HG02759 (cell line): ENCODE measurements around the gene KIAA2012.

Source experiments
- ATAC-seq: cut with Tn5 transposase; IDR thresholded peaks from one replicate; pipeline ENCODE4 v1.9.1; 2021; ENCODE audit warnings: mild to moderate bottlenecking, moderate library complexity; ENCODE audit not compliant: unreplicated experiment

The KIAA2012 gene

GRCh38 chr2:202042444-202042843 lies 30.6 kb upstream of the KIAA2012 start:
- ATAC-seq: no peak

DNA sequence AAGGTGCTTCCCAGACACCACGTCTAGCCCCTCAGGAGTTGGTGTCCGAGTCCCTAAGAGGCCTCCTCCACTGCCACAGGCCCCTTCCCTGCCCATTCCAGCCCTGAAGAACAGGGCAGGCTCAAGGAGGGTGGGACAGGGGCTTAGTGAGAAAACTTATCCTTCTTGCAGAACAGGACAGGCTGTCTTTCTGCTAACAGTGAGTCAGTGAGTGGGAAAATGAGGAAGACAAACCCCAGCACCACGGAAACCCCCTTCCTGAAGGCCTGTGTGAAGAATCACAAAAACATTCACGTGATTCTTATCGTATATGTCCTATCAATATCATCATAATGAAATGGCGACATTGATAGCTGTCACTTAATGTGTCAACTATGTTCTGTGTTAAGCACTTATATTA lies 29.6 kb upstream of the KIAA2012 start:
- no peak for ATAC-seq

GRCh38 chr2:202044777-202045176 lies 28.3 kb upstream of the KIAA2012 start:
- ATAC-seq: no peak

DNA sequence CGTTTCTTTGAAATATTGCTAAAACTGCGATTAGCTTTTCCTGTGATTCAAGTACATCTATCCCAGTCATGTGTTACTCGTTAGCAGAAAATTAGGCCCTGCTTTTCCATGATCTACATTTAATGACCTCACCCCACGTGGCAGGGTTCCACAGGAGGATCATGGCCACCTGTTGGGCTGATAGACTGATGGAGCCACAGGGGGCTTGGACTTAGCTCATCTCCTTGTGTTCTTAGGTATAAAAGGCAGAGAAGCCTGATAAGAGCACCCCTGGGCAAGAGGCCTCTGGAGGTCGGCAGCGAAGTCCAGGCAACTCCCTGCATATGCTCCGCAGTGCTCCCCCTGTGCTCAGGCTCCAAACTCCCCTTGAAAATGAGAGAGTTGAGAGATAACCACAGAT lies 26.5 kb upstream of the KIAA2012 start:
- no peak for ATAC-seq

DNA sequence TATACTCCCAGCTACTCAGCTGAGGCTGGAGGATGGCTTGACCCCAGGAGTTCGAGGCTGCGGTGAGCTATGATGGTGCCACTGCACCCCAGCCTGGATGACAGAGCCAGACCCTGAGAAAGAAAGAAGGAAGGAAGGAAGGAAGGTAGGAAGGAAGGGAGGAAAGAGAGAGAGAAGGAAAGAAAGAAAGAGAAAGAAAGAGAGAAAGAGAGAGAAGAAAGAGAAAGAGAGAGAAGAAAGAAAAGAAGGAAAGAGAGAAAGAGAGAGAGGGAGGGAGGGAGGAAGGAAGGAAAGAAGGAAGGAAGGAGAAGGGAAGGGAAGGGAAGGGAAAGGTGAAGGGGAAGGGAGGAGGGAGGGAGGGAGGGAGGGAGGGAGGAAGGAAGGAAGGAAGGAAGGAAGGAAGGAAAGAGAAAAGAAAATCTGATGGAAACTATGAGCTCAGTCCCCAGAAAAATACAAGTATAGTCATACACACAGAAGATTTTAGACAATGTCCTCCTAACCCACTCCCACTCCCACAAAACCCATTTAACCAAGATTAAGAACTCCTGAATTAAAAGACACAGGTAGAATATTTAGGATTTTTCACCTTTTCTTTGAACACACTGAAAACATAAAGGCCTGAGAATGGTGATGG lies 23.8 kb upstream of the KIAA2012 start:
- no peak for ATAC-seq

DNA sequence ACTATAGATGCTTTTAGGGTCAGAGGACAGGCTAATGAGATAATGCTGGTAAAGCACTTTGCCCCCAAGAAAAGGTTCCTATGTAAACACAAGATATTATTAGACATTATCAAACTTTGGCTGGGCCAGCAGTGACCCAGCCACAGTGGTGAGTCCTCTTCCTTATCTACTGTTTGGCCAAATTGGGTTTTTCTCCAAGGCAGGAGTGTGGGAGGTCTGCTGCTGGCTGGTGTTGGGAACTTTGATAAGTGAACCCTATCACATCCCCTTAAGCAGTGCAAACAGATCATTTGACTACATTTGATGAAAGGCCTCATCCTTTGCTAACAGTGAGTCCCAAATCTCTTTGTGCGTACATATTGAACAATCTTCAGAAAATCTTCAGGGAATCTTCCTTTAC lies 23.2 kb upstream of the KIAA2012 start:
- no peak for ATAC-seq

- no peak for ATAC-seq
These were observed 22.4 kb upstream of the KIAA2012 start for GRCh38 chr2:202050652-202051051.

- ATAC-seq: no peak
These were observed 21.4 kb upstream of the KIAA2012 start for GRCh38 chr2:202051499-202052161.

DNA sequence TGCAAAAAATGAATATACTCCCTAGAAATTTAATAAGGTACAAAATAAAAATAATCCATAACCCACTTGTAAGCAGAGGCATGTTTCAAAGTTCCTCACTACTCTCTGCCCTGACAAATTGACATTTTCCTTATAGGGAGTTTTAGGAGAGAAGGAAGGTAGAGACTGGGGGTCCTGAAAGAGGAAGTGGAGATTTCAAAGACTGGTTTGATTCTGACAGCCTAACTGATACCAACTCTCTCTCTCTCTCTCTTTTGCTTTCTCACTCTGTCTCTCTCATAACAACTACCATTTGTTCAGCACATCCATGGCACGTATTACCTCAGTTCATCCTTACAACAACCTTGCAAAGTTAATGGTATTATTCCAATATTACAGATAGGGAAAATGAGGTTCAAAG lies 20.8 kb upstream of the KIAA2012 start:
- ATAC-seq: no peak

DNA sequence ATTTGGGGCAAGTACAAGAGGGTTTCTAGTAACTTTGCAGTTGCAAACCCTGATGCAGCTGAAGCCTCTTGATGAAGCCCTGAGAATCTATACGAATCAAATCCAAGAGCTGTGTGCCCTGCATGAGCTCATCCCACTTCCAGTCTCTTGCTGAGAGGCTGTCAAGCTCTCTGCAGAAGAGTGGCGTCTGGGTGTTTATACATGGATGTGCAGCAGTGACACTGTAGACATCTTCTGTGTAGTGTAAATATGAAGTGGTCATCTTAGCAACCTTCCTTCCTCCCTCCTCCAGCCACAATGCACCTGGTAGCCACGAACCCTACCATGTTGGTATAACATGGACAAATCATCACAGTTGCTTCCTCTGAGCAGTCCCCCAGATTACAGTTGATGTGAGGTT lies 18.4 kb upstream of the KIAA2012 start:
- no peak for ATAC-seq

GRCh38 chr2:202056611-202057010 lies 16.4 kb upstream of the KIAA2012 start:
- no peak for ATAC-seq

DNA sequence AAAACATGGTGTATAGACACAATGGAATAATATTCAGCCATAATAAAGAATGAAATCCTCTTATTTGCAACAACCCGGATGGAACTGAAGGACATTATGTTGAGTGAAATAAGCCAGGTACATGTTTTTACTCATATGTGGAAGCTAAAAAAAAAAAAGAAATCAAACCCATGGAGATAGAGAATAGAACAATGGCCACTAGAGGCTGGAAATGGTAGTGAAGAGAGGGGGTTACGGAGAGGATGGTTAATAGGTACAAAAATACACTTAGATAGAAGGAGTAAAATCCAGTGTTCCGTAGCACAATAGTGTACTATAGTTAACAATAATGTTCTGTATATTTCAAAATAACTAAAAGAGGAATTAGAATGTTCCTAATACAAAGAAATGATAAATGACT lies 12.8 kb upstream of the KIAA2012 start:
- ATAC-seq: no peak

DNA sequence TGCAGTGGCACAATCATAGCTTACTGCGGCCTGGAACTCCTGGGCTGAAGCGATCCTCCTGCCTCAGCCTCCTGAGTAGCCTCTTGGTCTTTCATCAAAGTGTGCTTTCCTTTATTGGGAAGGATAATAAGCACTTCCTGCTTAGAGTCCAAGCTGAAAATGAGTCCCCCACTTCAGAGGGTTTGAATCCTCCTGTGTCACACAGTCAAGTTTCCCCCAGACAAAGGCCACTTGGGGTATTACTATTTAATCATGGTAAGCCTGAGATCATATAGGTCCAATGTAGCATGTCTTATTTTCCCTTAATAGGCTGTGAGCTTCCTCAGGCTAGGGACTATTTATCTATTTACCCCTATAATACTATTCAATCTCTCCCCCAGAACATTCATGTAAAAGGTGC lies 11.4 kb upstream of the KIAA2012 start:
- ATAC-seq: no peak

DNA sequence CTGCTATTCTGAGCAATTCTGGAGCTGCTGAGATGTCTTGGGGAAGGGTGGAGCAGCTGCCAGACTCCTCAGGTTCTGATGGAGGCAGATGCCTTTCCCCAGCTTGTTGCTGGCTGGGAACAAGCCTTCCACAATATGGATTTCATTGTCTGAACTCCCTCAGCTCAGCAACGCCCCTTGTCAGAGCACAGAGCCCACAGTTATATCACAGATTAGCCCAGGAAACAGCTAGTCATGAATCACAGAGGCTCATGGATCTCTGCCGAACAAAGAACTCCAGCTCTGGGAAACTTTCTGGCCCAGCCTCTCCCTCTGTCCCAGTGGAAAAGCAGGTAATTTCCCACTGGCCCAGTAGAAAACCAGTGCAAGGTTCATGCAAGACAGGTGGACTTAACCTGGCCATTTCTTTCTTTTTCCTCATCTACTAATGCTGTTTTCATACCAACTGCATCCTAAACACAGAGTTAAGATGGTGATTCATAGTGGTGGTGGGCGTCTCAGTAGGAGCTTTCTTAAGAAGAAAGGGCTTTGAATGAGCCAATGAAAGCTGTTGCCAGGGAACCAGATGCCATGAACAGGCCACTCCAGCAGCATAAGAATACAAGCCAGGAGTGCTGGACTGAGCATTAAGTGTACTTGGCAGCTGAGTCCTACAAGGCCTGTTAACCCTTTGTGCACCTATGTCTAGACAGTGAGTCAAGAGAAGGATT lies 8.7 kb upstream of the KIAA2012 start:
- no peak for ATAC-seq

- ATAC-seq: no peak
These were observed 8.2 kb upstream of the KIAA2012 start for GRCh38 chr2:202064881-202065230.

GRCh38 chr2:202065876-202066275 lies 7.2 kb upstream of the KIAA2012 start:
- no peak for ATAC-seq

GRCh38 chr2:202066875-202067274 lies 6.2 kb upstream of the KIAA2012 start:
- no peak for ATAC-seq

DNA sequence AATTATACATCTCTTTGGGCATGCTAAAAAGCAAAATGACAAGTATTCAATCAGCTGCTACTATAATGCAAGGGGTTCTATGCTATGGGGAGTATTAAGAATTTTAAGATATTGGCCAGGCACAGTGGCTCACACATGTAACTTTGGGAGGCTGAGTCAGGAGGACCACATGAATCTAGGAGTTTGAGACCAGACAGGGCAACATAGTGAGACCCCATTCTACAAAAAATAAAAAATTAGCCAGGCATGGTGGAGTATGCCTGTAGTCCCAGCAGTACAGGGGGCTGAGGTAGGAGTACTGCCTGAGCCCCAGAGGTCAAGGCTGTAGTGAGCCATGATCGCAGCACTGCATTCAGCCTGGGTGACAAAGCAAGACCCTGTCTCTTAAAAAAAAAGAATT lies 5.5 kb upstream of the KIAA2012 start:
- no peak for ATAC-seq

DNA sequence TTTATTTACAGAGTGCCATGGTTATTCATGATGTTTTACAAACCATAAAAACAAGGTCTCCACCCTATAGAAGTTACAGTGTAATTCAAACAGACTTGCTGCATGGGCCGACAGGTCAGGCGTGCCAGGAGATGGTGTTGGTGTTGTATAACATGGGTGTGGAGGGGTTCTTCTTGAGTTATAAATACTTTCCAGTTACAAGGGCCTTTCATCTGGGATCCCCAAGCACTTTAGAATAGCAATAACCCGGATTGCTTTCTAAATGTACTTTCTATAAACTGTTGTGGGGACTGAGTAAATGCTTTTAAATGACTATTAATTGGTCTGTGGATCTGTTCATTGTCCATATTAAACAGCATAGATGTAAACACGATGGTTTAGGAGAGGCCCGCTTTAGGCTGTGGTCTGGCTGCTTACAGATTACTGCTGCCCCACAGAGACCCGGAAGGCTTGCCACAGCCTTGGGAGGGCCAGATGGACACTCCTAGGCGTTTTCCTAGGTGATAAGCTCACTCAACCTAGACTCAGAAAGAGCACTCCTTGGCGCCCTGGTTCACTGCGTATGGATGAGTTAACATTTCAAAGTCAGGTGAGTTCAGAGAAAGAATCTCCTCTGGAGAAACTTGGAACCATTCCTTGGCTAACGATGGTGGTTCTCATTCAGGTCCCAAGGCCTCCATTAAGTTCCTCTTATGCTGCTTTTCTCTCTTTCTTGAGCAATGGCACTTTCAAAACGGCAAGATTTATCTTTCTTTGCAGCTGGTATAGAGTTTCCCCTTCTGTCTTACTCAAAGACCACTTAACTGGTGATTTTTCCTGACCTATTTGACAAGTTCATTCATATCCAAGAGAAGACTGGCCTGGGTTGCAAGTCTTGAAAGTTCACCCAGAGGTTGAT lies 3.6 kb upstream of the KIAA2012 start:
- no peak for ATAC-seq

DNA sequence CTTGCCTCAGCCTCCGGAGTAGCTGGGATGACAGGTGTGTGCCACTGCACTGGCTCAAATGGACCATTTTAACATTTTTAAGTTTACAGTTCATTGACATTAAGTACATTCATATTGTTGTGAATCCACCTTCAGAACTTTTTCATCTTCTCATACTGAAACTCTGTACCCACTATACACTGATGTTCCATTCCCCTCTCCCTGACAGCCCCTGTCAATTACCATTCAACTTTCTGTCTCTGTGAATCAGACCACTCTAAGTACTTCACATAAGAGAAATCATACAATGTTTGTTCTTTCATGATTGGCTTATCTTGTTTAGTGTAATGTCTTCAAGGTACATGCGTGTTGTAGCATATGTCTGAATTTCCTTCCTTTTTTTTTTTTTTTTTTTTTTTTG lies 1.9 kb upstream of the KIAA2012 start:
- no peak for ATAC-seq

GRCh38 chr2:202072226-202072625 lies 829 bp upstream of the KIAA2012 start:
- ATAC-seq: no peak
